H9 (cell line): Measurements from ENCODE around the gene HSPA9. TPM values are rescaled to one million over a fixed set of nuclear protein-coding genes. Genes with fewer than 3 reads are reported as not detected.

Experiments
- DNase-seq: peaks from one replicate; pipeline ENCODE4 v3.0.0-alpha.2; 2017
- H2AFZ ChIP-seq: one replicate; pipeline ENCODE4 v1.6.1; 2013; ENCODE audit warnings: mild to moderate bottlenecking, low read length, control low read depth, moderate library complexity
- H2AK5ac ChIP-seq: 2 replicates; pipeline ENCODE4 v1.6.1; 2013; ENCODE audit warnings: low read length, control low read depth, mixed read lengths; ENCODE audit not compliant: insufficient read length
- H2BK120ac ChIP-seq: one replicate; pipeline ENCODE4 v1.6.1; 2013; ENCODE audit warnings: low read depth, mild to moderate bottlenecking, low read length, control low read depth, inconsistent platforms; ENCODE audit not compliant: poor library complexity, severe bottlenecking
- H2BK12ac ChIP-seq: 2 replicates; pipeline ENCODE4 v1.6.1; 2013; ENCODE audit warnings: low read length, control low read depth, mixed read lengths, low read depth; ENCODE audit not compliant: insufficient read length
- H2BK15ac ChIP-seq: 2 replicates; pipeline ENCODE4 v1.6.1; 2013; ENCODE audit warnings: low read depth, low read length, control low read depth
- H2BK20ac ChIP-seq: one replicate; pipeline ENCODE4 v1.6.1; 2013; ENCODE audit warnings: low read depth, mild to moderate bottlenecking, low read length, control low read depth, inconsistent platforms; ENCODE audit not compliant: poor library complexity, severe bottlenecking
- H2BK5ac ChIP-seq: 2 replicates; pipeline ENCODE4 v1.6.1; 2013; ENCODE audit warnings: low read length, control low read depth, mixed read lengths; ENCODE audit not compliant: insufficient read length
- H3K14ac ChIP-seq: 2 replicates; pipeline ENCODE4 v1.6.1; 2013; ENCODE audit warnings: low read length, control low read depth; ENCODE audit not compliant: insufficient read depth
- H3K18ac ChIP-seq: 2 replicates; pipeline ENCODE4 v1.6.1; 2013; ENCODE audit warnings: low read depth, mild to moderate bottlenecking, mixed read lengths, low read length, control low read depth; ENCODE audit not compliant: insufficient read length
- H3K23ac ChIP-seq: 2 replicates; pipeline ENCODE4 v1.6.1; 2013; ENCODE audit warnings: low read length, control low read depth, mixed read lengths, low read depth; ENCODE audit not compliant: insufficient read length
- H3K23me2 ChIP-seq: 2 replicates; pipeline ENCODE4 v1.6.1; 2013; ENCODE audit warnings: low read depth, mild to moderate bottlenecking, mixed read lengths, low read length, control low read depth; ENCODE audit not compliant: insufficient read length, poor library complexity, severe bottlenecking
- H3K27ac ChIP-seq: 2 replicates; pipeline ENCODE4 v1.5.1; 2013; ENCODE audit warnings: low read length, control low read depth, mixed read lengths, low read depth; ENCODE audit not compliant: insufficient read length
- H3K27me3 ChIP-seq: 2 replicates; pipeline ENCODE4 v1.6.1; 2013; ENCODE audit warnings: low read length, control low read depth, inconsistent platforms; ENCODE audit not compliant: insufficient read depth
- H3K4ac ChIP-seq: 2 replicates; pipeline ENCODE4 v1.6.1; 2013; ENCODE audit warnings: low read depth, mild to moderate bottlenecking, control low read depth, inconsistent platforms, low read length, moderate library complexity
- H3K4me1 ChIP-seq: 2 replicates; pipeline ENCODE4 v1.6.1; 2013; ENCODE audit warnings: low read length, control low read depth, inconsistent platforms; ENCODE audit not compliant: insufficient read depth
- H3K4me2 ChIP-seq: 2 replicates; pipeline ENCODE4 v1.6.1; 2013; ENCODE audit warnings: low read length, control low read depth, mixed read lengths; ENCODE audit not compliant: insufficient read length, insufficient read depth
- H3K56ac ChIP-seq: 2 replicates; pipeline ENCODE4 v1.6.1; 2013; ENCODE audit warnings: low read depth, mild to moderate bottlenecking, mixed read lengths, low read length, control low read depth; ENCODE audit not compliant: insufficient read length
- H3K79me1 ChIP-seq: 2 replicates; pipeline ENCODE4 v1.6.1; 2013; ENCODE audit warnings: low read depth, mild to moderate bottlenecking, moderate library complexity, low read length, control low read depth, inconsistent platforms; ENCODE audit not compliant: insufficient read depth, poor library complexity, severe bottlenecking
- H3K79me2 ChIP-seq: 2 replicates; pipeline ENCODE4 v1.6.1; 2013; ENCODE audit warnings: low read length, control low read depth, inconsistent platforms; ENCODE audit not compliant: insufficient read depth
- H3K9ac ChIP-seq: 2 replicates; pipeline ENCODE4 v1.6.1; 2013; ENCODE audit warnings: low read length, control low read depth, mixed read lengths; ENCODE audit not compliant: insufficient read length; ENCODE audit errors: extremely low read depth
- H3K9me3 ChIP-seq: one replicate; pipeline ENCODE4 v1.6.1; 2013; ENCODE audit warnings: low read depth, low read length, inconsistent platforms; ENCODE audit not compliant: control insufficient read depth
- H3T11ph ChIP-seq: one replicate; pipeline ENCODE4 v1.6.1; 2013; ENCODE audit warnings: mild to moderate bottlenecking, low read length, control low read depth, inconsistent platforms
- H4K20me1 ChIP-seq: one replicate; pipeline ENCODE4 v1.6.1; 2013; ENCODE audit not compliant: control insufficient read depth, insufficient read length, insufficient read depth
- H4K5ac ChIP-seq: 2 replicates; pipeline ENCODE4 v1.6.1; 2013; ENCODE audit warnings: low read depth, mild to moderate bottlenecking, mixed read lengths, low read length, control low read depth; ENCODE audit not compliant: insufficient read length
- H4K8ac ChIP-seq: replicated peaks from 2 replicates; pipeline ENCODE4 v1.6.1; 2013; ENCODE audit warnings: low read length, control low read depth, mixed read lengths, low read depth; ENCODE audit not compliant: insufficient read length
- H4K91ac ChIP-seq: 2 replicates; pipeline ENCODE4 v1.6.1; 2013; ENCODE audit warnings: low read depth, mild to moderate bottlenecking, moderate library complexity, mixed read lengths, low read length, control low read depth; ENCODE audit not compliant: insufficient read length
- H3K27ac Mint-ChIP-seq, 3 experiments: 2 replicates in 2 of 3; 3 replicates in 1 of 3; pipeline ENCODE4 v1.8.0; 2020 to 2021; ENCODE audit warnings: mixed read lengths in 3 of 3, mild to moderate bottlenecking in 1 of 3, moderate library complexity in 1 of 3
- H3K27me3 Mint-ChIP-seq: 2 replicates; pipeline ENCODE4 v1.8.0; 2021; ENCODE audit warnings: low read depth, mild to moderate bottlenecking, moderate library complexity, mixed read lengths
- H3K36me3 Mint-ChIP-seq, 3 experiments: 2 replicates in 2 of 3; 3 replicates in 1 of 3; pipeline ENCODE4 v1.8.0; 2020 to 2021; ENCODE audit warnings: low read depth in 3 of 3, mixed read lengths in 3 of 3; ENCODE audit not compliant: insufficient read depth in 1 of 3
- H3K4me1 Mint-ChIP-seq, 2 experiments: 2 replicates each; pipeline ENCODE4 v1.8.0; 2020; ENCODE audit warnings: mixed read lengths in 2 of 2
- H3K4me3 Mint-ChIP-seq, 2 experiments: 2 replicates in 1 of 2; 3 replicates in 1 of 2; pipeline ENCODE4 v1.8.0; 2020 to 2021; ENCODE audit warnings: mild to moderate bottlenecking in 2 of 2, mixed read lengths in 2 of 2, moderate library complexity in 1 of 2
- H3K9me3 Mint-ChIP-seq, 2 experiments: 2 replicates in 1 of 2; 3 replicates in 1 of 2; pipeline ENCODE4 v1.8.0; 2020; ENCODE audit warnings: mild to moderate bottlenecking in 2 of 2, mixed read lengths in 2 of 2, moderate library complexity in 1 of 2
- CTCF ChIP-seq: fragments of 200-600 bp; sonication (generic); conservative IDR thresholded peaks from 3 replicates; pipeline ENCODE4 v1.8.0; 2021; ENCODE audit warnings: antibody characterized with exemption, mild to moderate bottlenecking
- WGBS: extraction: QIAGEN DNeasy Blood & Tissue Kit; methylation state at CpG from one replicate; pipeline ENCODE4 v1.1.7; 2013; ENCODE audit warnings: missing lambda C conversion rate, low lambda C conversion rate, mixed read lengths; ENCODE audit not compliant: insufficient read length; ENCODE audit errors: extremely low coverage; 5-methylcytosine and 5-hydroxymethylcytosine counted together
- total RNA-seq: library from RNA; stranded (reverse); gene quantifications from 2 replicates; pipeline ENCODE4 v1.2.1, GENCODE V29; 2021

The HSPA9 gene
- total RNA-seq, 1 experiment from 2014 or later = 397 TPM

- no peak overlapping the region for H3K27ac ChIP-seq
- no peak overlapping the region for H2BK12ac ChIP-seq
- H3K4me3 Mint-ChIP-seq = peak overlapping the region in 1 of 2 experiments; percentile 21; a peak in 1 of 5 replicates
- H3K79me2 ChIP-seq = peaks cover 12% of the 10 kb centered on the region
- no peak overlapping the region for H2AFZ ChIP-seq
- peaks cover 17 to 25% (median 25%) of the 10 kb centered on the region in 3 experiments; a peak in 6 of 7 replicates for H3K36me3 Mint-ChIP-seq
- no peak overlapping the region for H2BK120ac ChIP-seq
- H3K9ac ChIP-seq = no peak overlapping the region
- no peaks in the 10 kb centered on the region for H3K27me3 Mint-ChIP-seq
- peaks cover 3% of the 10 kb centered on the region for H3K79me1 ChIP-seq
- H4K5ac ChIP-seq = no peak overlapping the region
- H4K8ac ChIP-seq = no peak overlapping the region
- H3K9me3 Mint-ChIP-seq = no peaks in the 10 kb centered on the region; a peak in 1 of 5 replicates
- H3K9me3 ChIP-seq = no peaks in the 10 kb centered on the region
- 0 out of 2 replicates have a peak overlapping the region, but pooled peaks have one; percentile 81 for H2BK15ac ChIP-seq
- no CpG with 5 or more reads among the region's 17 CpGs for WGBS
- H2AK5ac ChIP-seq = no peak overlapping the region
- no peak overlapping the region for H2BK20ac ChIP-seq
- peaks cover 9 to 28% of the 10 kb centered on the region in 2 experiments for H3K4me1 Mint-ChIP-seq
- H3K4ac ChIP-seq = no peak overlapping the region
- H4K91ac ChIP-seq = no peak overlapping the region
- H3K27me3 ChIP-seq = no peaks in the 10 kb centered on the region
- H3K56ac ChIP-seq = no peak overlapping the region
- no peak overlapping the region; the same call in 1 of the 2 replicates for H3K14ac ChIP-seq
- no peak overlapping the region for H3K4me2 ChIP-seq
- no peaks in the 10 kb centered on the region for H4K20me1 ChIP-seq
- H3K23ac ChIP-seq = no peak overlapping the region
- no peaks in the 10 kb centered on the region for H3K4me1 ChIP-seq
- DNase-seq = peak; percentile 41
- H3K23me2 ChIP-seq = peaks cover 4% of the 10 kb centered on the region
- no peak overlapping the region for H2BK5ac ChIP-seq
- H3K18ac ChIP-seq = no peak overlapping the region
- TF ChIP-seq CTCF = no peak
- 0 out of 7 replicates have a peak overlapping the region, but pooled peaks of 1 of the 3 experiments have one; percentile 58 for H3K27ac Mint-ChIP-seq
- no peak overlapping the region for H3T11ph ChIP-seq
These were observed 2.3 kb upstream of the HSPA9 start for GRCh38 chr5:138577452-138577851.
